PC-9 (cell line): Measurements from ENCODE around the gene AKAP6.

Source experiments
- CTCF ChIP-seq: fragments of 200-600 bp; sonication (generic); conservative IDR thresholded peaks from 2 replicates; pipeline ENCODE4 v1.6.1; 2017; ENCODE audit warnings: mixed run types, antibody characterized with exemption, mild to moderate bottlenecking, moderate library complexity
- EZH2 ChIP-seq: fragments of 200-600 bp; sonication (generic); IDR thresholded peaks from 2 replicates; pipeline ENCODE4 v1.8.0; 2017; ENCODE audit warnings: antibody characterized with exemption, low read depth

DNA sequence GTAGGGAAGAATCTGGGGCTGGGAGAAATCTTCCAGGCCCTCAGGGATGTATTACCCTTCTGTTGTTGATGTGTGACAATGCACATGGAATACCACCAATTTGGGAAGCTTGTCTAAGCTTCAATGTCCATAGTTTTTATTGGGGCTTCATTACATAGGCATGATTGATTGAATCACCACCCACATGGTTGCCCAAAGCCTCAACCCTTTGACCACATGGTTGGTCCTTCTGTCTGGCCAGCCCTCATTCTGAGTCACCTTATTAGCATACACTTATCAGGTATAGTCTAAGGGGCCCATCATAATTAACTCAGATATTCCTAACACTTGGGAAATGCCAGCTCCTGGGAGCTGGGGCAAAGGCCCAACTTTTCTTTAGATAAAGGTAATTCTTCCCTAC is 93.3 kb downstream of the AKAP6 start:
- TF ChIP-seq CTCF: no peak
- TF ChIP-seq EZH2: no peak
